Panc1 (cell line): ENCODE results near the gene PMFBP1. TPM values are rescaled to one million over a fixed set of nuclear protein-coding genes. Genes with fewer than 3 reads are reported as not detected.

Experiments
- ATAC-seq: fragments of 200-7000 bp; cut with Tn5 transposase; 2 replicates; pipeline ENCODE4 v1.9.1; 2020; ENCODE audit warnings: mild to moderate bottlenecking, moderate library complexity
- BruUV-seq: library from RNA; stranded (reverse); fragments of 400-500 nt; replicated peaks from 2 replicates; lab custom pipeline; 2021; lab: Mats Ljungman, UMichigan
- CTCF ChIA-PET: fragments of 300-600 bp; sonication (Branson Sonifier 250); formaldehyde crosslinking; loops from one replicate; lab custom pipeline; 2022; ENCODE audit warnings: antibody characterized with exemption; lab: Charles Lee
- POLR2A ChIA-PET: fragments of 300-600 bp; sonication (Branson Sonifier 250); formaldehyde crosslinking; loops from one replicate; lab custom pipeline; 2022; ENCODE audit warnings: antibody characterized with exemption; lab: Charles Lee
- DNase-seq: peaks from one replicate; pipeline ENCODE4 v3.0.0-alpha.2; 2010; ENCODE audit warnings: low read depth, low spot score
- H3K27ac ChIP-seq: 2 replicates; pipeline ENCODE4 v1.5.1; 2011; ENCODE audit warnings: mild to moderate bottlenecking, low read length, inconsistent platforms
- H3K27me3 ChIP-seq: fragments of 200-500 bp; sonication (Bioruptor generic); 2 replicates; pipeline ENCODE4 v1.6.0; 2014; ENCODE audit warnings: low read length, inconsistent platforms; ENCODE audit not compliant: control insufficient read depth, insufficient read depth
- H3K36me3 ChIP-seq: fragments of 200-500 bp; sonication (Bioruptor generic); 2 replicates; pipeline ENCODE4 v1.5.1; 2014; ENCODE audit warnings: inconsistent platforms, mild to moderate bottlenecking, low read length, moderate library complexity; ENCODE audit not compliant: control insufficient read depth, insufficient read depth
- H3K4me1 ChIP-seq: 2 replicates; pipeline ENCODE4 v1.5.1; 2011; ENCODE audit warnings: inconsistent platforms, mild to moderate bottlenecking, low read length, moderate library complexity; ENCODE audit not compliant: control insufficient read depth, insufficient read depth
- H3K4me3 ChIP-seq, 2 experiments: 2 replicates each; pipeline ENCODE4 v1.5.1; 2011 to 2012; ENCODE audit warnings: low read depth in 2 of 2, low read length in 2 of 2, mild to moderate bottlenecking in 2 of 2, inconsistent platforms in 1 of 2, moderate library complexity in 1 of 2
- H3K9me3 ChIP-seq: fragments of 200-500 bp; sonication (Bioruptor generic); 2 replicates; pipeline ENCODE4 v1.5.1; 2014; ENCODE audit warnings: low read depth, mild to moderate bottlenecking, inconsistent platforms, low read length, moderate library complexity; ENCODE audit not compliant: control insufficient read depth, insufficient read depth
- CTCF ChIP-seq: fragments of 450-650 bp; IDR thresholded peaks from 2 replicates; pipeline ENCODE4 v1.5.1; 2017; ENCODE audit warnings: mild to moderate bottlenecking
- POLR2AphosphoS5 ChIP-seq: IDR thresholded peaks from 2 replicates; pipeline ENCODE4 v1.6.1; 2012; ENCODE audit warnings: mild to moderate bottlenecking, low read depth, low read length, moderate library complexity
- REST ChIP-seq, 2 experiments: IDR thresholded peaks; 2 replicates each; pipeline ENCODE4 v1.6.1; 2011 to 2012; ENCODE audit warnings: low read depth in 2 of 2, control low read depth in 1 of 2, low read length in 1 of 2, mild to moderate bottlenecking in 1 of 2, moderate library complexity in 1 of 2; ENCODE audit not compliant: insufficient read depth in 1 of 2
- SIN3A ChIP-seq: IDR thresholded peaks from 2 replicates; pipeline ENCODE4 v1.6.1; 2012; ENCODE audit warnings: low read depth, mild to moderate bottlenecking, low read length, moderate library complexity, borderline replicate concordance; ENCODE audit not compliant: insufficient read depth
- TCF7L2 ChIP-seq: IDR thresholded peaks from 2 replicates; pipeline ENCODE4 v1.6.1; 2011; ENCODE audit warnings: mild to moderate bottlenecking, low read depth, low read length, inconsistent platforms
- in situ Hi-C: cut with HindIII; loops from 2 replicates; pipeline ENCODE4 v1.10.0; 2016; ENCODE audit warnings: low sequenced_read_pairs, low pct_unique_long_range_greater_than_20kb
- intact Hi-C: fragments of 100-400 bp; cut with micrococcal nuclease; formaldehyde crosslinking; loops from one replicate; pipeline ENCODE4 v1.10.0; 2022; ENCODE audit not compliant: unreplicated experiment
- total RNA-seq: library from RNA; stranded (reverse); gene quantifications from one replicate; pipeline ENCODE4 v1.2.1, GENCODE V29; 2021; ENCODE audit not compliant: unreplicated experiment

PMFBP1 gene
- total RNA-seq, 1 experiment from 2014 or later, result 0.10 TPM

GRCh38 chr16:72137380-72138063 is 34.4 kb downstream of the PMFBP1 start:
- Histone ChIP-seq H3K36me3 (no peaks in the 10 kb centered on the region), H3K4me1 (no peaks in the 10 kb centered on the region), H3K27me3 (no peaks in the 10 kb centered on the region), H3K9me3 (no peaks in the 10 kb centered on the region), H3K27ac (no peak overlapping the region), H3K4me3 (no peak overlapping the region)
- intact Hi-C loops, result no loop called here
- no peak for TF ChIP-seq POLR2AphosphoS5
- no peak for TF ChIP-seq SIN3A
- TF ChIP-seq REST (IDR thresholded peaks at IDR 0.05; ENCODE audit: insufficient read depth in 1 of 2, low read depth in 2 of 2, low read length in 1 of 2), result no peak
- TF ChIP-seq CTCF, result no peak
- no peak for TF ChIP-seq TCF7L2
- CTCF ChIA-PET, result no interaction called here
- DNase-seq (no peak), ATAC-seq (no peak)
- BruUV-seq, result no TSS peak
- in situ Hi-C loops, result no loop called here
- POLR2A ChIA-PET, result no interaction called here

DNA sequence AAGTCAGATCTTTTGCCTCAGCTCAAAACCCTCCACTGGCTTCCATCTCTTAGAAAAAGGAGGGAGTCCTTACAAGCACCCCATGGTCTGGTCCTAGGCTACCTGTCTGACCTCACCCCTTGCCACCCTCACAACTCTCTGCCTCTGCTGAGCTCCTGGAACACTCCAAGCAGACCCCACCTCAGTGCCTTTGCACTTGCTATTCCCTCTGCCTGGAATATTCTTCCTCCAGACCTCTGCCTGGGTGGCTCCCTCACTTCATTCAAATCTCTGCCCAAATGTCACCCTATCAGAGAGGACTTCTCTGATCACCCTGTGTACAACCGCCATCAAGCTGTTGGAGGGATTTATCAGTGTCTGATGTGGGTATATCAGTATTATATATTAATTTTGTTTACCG is 37.4 kb downstream of the PMFBP1 start:
- no peak for DNase-seq
- ATAC-seq, result no peak
- in situ Hi-C loops, result no loop called here
- no TSS peak for BruUV-seq
- Histone ChIP-seq H3K27me3 (peaks cover 2% of the 10 kb centered on the region; the same call in 1 of the 2 replicates), H3K9me3 (no peaks in the 10 kb centered on the region), H3K36me3 (no peaks in the 10 kb centered on the region), H3K4me1 (no peaks in the 10 kb centered on the region), H3K27ac (no peak overlapping the region), H3K4me3 (no peak overlapping the region)
- ChIA-PET CTCF (no interaction called here), POLR2A (no interaction called here)
- TF ChIP-seq POLR2AphosphoS5 (no peak), CTCF (no peak), TCF7L2 (no peak), SIN3A (no peak), REST (IDR thresholded peaks at IDR 0.05; ENCODE audit: insufficient read depth in 1 of 2, low read depth in 2 of 2, low read length in 1 of 2) (no peak)
- intact Hi-C loops, result no loop called here
